Fibroblast of skin of right biceps (primary cell): Measurements from ENCODE around the gene ARMC7.
"Not testable (repeated sequence)": the region's sequence is repeated elsewhere in the genome, so short reads cannot be mapped to it uniquely, and the experiment has no call there.

Experiments
- DNase-seq: peaks from one replicate; pipeline ENCODE4 v3.0.0-alpha.2; 2013

Gene ARMC7

GRCh38 chr17:75130632-75131277 is 21.0 kb downstream of the ARMC7 start:
- peak; percentile 78 for DNase-seq

DNA sequence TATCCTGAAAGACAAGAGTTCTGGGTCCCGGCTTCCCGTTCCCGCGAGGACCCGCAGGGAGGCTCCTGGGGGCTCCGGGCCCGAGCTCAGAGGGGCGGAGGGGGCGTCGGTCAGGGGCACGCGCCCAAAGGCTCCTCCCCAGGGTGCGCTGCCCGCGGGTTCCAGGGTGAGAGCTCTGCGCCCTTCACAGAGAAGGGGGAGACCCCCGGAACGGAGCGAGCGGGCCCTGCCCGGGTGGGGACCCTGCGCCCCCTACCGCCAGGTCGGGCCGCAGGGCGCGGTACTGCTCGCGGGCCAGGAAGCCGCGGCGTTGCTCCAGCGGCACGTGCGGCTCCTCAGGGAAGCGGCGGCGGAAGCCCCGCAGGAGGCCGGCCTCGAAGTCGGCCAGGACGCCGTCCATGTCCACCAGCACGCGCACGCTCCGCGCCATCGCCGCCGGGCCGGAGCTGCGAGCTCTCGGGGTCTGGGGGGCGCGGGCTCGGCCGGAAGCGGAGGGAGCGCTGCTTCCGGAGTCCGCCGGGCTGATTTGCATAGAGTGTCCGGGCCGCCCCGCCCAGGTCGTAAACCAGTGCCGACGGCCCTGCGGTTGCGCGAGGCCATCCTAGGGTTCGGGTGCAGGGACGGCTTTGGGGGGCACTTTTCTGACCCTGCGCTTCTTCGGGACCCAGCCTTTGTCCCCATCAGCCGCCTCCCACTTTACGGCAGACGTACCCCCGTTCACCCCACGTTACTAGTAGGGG is 21.7 kb downstream of the ARMC7 start, which contains the start of gene NT5C:
NT5C (minus strand) TSS at position 465 of the 740 bp plus-strand sequence; CDS start at position 430, 35 bp downstream.
- peak; percentile 82 for DNase-seq

DNA sequence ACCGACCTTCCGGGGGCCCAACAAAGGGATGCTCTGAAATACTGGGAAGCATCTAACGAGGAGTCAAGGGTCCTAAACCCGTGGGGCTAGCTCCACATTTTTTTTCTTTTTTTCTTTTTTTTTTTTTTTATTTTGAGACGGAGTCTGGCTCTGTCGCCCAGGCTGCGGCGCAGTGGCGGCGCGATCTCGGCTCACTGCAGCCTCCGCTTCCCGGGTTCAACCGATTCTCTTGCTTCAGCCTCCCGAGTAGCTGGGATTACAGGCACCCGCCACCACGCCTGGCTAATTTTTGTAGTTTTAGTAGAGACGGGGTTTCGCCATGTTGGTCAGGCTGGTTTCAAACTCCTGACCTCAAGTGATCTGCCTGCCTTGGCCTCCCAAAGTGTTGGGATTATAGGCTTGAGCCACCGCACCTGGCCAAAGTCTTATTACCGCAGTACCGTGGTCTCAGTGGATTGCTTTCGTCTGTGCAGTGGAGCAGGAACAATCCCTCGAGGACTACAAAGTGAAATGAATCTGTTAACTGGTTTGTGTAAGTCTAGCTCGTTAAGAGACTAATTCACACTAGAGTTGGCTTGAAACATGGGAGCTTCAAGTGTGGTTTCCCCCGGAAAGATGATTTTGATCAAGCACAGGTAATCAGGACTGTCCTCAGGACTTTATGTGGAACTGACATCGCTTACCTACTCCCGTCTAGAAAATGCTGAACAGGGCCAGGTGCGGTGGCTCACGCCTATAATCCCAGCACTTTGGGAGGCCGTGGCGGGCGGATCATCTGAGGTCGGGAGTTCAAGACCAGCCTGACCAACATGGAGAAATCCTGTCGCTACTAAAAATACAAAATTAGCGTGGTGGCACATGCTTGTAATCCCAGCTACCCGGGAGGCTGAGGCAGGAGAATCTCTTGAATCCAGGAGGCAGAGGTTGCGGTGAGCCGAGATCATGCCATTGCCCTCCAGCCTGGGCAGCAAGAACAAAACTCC is 22.5 kb downstream of the ARMC7 start:
- DNase-seq = not testable (repeated sequence)

GRCh38 chr17:75133001-75133400 is 23.2 kb downstream of the ARMC7 start:
- peak; percentile 7 for DNase-seq

DNA sequence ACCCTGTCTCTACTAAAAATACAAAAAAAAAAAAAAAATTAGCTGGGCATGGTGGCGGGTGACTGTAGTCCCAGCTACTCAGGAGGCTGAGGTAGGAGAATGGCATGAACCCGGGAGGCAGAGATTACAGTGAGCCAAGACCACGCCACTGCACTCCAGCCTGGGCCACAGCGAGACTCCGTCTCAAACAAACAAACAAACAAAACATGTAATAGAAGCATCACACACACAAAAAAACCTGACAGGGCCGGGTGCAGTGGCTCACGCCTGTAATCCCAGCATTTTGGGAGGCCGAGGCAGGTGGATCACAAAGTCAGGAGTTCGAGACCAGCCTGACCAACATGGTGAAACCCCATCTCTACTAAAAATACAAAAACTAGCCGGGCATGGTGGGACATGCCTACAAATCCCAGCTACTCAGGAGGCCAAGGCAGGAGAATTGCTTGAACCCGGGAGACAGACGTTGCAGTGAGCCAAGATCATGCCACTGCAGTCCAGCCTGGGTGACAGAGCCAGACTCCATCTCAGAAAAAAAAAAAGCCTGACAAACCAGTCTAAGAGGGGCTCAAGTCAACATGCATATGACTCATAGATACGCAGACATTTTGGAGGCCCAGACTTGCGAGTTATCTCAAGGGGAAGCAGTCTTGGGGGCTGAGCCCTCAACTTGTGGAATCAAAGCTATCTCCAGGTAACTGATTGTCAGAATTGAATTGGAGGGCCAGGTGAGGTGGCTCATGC is 24.0 kb downstream of the ARMC7 start:
- DNase-seq = peak; percentile 26

DNA sequence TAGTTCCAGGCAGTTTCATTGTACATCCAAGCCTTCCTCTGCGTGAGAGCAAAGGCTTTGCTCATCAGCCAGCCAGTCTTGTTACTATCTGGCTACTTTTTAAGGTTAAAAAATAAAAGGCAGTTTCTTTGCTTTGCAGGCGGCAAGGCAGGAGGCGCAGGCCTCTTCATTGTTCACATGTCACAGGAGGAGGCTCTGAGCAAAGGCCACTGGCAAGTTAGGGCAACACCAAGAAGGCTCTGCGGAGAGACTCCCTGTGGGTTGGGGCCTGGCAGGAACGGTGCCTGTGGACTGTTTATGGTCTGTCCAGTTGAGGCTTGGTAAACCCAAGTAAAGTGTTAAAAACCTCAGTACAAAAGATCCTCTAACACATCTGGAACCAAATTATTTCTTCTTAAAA is 25.7 kb downstream of the ARMC7 start:
- no peak for DNase-seq

DNA sequence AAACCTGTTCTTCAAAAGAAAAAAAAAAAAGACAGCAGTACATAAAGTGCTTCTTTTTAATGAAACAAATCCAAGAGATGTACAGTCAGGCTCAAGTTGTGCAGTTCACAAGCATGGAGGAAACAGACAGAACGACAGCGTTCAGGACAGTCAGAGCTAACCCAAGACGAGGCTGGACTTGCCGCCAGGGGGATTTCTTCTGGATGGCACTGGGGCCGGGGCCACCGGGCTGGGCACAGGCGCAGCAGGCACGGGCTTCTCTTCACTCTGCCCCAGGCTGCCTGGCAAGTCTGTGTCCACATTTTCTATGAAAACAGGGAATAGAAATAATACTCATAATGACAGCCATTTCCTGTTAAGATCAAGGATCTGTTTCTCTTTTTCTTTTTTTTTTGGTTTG is 26.2 kb downstream of the ARMC7 start:
- no peak for DNase-seq

DNA sequence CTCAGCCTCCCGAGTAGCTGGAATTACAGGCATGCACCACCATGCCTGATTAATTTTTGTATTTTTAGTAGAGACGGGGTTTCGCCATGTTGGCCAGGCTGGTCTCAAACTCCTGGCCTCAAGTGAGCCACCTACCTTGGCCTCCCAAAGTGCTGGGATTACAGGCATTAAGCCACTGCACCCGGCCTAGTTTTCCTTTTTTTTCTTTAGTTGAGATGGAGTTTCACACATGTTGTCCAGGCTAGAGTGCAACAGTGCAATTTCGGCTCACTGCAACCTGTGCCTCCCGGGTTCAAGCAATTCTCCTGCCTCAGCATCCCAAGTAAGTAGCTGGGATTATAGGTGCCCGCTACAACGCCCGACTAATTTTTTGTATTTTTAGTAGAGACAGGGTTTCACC is 28.0 kb downstream of the ARMC7 start:
- DNase-seq = not testable (repeated sequence)

DNA sequence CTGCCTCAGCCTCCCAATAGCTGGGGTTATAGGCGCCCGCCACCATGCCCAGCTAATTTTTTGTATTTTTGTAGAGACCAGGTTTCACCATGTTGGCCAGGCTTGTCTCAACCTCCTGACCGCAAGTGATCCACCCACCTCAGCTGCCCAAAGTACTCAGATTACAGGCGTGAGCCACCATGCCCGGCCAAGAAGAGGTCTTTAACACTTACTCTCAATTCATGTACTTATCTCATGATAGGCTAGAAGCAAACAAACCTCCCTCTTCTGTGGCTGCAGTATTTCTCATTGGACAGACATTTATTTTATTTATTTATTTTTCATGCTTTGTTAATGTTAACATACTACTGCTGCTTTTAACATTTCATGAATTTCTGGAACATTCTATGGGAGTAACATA is 28.8 kb downstream of the ARMC7 start:
- no peak for DNase-seq

DNA sequence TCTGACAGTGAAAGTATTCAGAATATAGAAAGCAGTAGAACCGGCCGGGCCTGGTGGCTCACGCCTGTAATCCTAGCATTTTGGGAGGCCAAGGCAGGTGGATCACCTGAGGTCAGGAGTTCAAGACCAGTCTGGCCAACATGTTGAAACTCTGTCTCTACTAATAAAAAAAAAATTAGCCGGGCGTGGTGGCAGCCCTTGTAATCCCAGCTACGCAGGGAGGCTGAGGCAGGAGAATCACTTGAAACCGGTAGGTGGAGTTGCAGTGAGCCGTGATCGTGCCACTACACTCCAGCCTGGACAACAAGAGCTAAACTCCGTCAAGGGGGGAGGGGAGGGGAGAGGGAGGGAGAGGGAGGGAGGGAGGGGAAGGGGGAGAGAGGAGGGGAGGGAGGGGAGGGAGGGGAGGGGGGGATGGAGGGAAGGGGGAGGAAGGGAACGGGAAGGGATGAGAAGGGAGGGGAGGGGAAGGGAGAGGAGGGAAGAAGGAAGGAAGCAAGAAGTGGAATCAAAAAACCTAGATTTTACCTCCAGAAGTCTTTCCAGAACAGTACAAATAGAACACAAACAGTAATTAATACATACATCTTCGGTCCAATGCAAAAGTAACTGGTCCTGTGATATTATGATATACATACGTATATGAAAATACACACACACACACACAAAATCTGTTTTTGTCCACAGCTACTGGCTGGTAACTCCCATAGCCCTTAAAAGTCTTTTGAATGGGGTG is 32.6 kb downstream of the ARMC7 start:
- DNase-seq = no peak

DNA sequence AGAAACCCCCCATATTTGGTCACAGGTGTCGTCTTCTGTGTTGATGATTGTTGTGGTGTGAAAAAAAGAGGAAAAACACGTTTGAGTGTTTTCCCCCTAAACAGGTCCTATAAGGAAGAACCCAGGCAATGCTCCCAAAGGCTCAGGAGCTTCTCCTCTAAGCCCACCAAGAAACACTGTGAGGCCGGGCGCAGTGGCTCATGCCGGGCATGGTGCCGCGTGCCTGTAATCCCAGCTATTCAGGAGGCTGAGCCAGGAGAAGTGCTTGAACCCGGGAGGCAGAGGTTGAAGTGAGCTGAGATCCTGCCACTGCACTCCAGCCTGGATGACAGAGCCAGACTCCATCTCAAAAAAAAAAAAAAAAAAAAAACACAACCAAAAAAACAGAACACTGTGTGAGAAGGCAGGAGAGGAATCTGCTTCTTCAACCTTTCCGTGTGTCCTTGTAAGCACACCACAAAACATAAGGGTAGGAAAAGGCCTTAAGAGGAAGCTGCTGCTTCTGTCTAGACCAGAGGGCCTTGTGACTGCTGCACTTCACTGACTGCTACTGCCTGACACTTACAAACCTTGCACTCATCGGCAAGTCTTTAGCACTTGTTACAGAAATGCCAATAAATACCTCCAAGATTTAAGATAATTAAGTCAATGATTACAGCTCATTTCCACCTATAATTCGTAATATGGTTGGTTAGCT is 35.2 kb downstream of the ARMC7 start:
- no peak for DNase-seq

- DNase-seq = no peak
These were observed 36.8 kb downstream of the ARMC7 start for GRCh38 chr17:75146592-75146991.

DNA sequence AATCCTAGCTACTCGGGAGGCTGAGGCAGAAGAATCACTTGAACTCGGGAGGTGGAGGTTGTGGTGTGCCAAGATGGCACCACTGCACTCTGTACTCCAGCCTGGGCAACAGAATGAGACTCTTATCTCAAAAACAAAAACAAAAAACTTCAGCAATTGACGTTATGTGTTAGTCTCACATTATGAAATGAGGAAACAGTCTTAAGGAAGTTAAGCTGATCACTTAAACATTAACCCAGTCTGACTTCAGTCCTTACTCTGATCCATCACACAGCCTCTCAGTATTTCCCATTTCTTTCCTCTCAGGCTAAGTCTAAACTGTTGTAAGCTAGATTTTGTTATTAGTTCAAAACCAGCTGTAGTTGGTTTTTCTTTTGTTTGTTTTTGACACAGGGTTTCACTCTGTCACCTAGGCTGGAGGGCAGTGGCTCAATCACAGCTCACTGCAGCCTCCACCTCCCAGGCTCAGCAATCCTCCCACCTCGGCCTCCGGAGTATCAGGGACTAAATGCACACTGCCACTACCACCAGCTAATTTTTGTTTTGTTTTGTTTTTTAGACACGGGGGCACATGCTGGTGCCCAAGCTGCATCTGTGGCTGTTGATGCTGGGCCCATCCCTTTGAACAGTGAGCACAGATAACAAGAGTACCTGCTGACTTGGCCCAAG is 38.2 kb downstream of the ARMC7 start:
- DNase-seq = no peak

DNA sequence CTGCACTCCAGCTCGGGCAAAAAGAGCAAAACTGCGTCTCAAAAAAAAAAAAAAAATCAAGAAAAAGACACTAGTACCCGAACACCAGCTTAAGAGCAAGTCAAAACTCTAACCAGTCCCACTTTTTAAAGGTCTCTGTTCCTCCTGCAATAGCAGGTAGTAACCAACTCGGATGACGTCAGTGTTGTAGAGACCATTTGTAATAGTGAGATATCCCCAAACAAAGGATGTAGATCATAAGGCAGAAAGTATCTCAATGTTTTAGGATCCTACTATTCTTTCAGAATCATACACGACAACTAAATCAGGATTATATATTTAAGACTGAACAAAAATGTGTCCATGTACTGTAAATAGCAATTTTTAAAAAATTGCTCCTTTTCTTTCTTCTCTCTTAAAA is 42.2 kb downstream of the ARMC7 start:
- DNase-seq = peak; percentile 15

- DNase-seq = no peak
These were observed 42.8 kb downstream of the ARMC7 start for GRCh38 chr17:75152523-75152921.

DNA sequence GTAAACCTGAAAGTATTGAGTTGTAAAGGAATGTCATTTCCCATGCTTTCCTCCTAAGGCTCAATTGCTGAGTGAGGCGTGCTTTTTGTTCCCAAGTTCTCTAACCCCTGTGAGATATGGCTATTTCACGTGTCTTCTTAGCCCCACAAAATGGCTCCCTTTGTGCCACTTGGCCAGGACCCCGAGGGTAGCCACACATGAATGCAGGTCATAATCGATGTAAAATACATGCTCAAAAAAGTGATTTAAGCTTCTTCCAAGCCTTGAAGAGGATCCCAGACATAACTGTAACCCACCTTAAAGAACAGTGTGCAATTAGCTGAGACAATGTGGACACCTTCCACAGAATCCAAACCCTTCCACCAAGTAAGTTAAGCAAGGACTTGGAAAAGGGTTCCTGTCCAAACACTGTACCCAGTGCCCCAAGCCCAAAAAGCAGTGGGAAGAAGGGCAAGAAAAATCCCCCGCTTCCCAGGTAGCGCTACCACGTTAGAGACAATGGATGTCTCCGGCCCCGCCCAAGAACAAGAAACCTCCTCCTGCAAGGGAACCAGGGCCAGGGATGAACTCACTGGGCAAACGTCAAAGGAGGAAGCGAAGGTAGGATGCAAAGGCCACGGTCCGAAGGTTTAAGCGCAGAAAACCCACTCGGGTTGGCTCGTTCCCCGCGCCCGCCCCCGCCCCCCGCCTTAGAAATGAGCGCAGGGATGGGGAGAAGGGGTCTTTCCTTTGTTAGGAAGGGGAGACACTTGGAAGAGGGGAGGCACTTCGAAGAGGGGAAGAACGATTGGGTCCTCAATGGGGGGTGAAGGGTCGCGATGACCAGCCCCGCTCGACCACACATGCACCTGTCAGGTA is 43.4 kb downstream of the ARMC7 start:
- peak; percentile 26 for DNase-seq

GRCh38 chr17:75153780-75154194 is 44.0 kb downstream of the ARMC7 start:
- DNase-seq = peak; percentile 15

DNA sequence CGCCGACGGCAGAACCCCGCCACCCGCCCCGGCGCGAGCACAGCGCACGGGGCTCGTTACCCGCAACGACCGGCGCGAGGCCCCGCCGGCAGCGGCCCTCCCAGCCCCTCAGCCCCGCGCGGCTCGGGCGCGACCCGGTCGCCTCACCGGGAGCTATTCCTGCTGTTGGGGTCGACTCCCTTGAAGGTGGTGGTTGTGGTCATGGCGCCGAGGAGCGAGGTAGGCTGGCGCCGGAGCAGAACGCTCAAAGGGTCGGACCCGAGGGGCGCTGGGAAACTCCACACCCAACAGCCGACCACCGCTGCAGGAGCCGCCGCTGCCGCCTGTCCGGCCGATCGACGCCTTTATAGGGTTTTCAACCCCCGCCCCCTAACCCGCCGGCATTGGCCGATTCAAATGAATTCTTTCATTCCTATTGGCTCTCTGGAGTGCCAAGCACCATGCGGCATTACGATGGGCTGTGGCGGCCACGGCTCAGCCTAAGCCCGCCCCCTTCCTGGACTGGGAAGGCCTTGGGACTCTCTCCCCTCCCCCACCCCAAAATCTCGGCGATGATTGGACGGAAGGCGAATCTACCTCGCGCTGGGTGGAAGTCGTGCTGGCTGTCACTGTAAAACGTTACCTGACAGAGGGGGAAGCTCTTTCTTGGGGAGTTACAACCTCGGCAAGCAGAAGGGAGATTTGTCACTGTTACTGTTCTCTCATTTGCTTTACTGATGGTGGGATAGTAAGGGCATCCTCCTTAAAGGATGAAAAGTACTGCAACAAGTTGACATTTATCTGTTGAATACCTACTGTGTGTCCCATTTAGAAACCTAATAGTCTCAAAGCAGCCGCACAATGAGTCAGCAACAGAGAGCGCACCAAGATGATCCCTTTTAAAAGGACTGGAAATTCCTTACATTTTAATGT is 44.7 kb downstream of the ARMC7 start, which contains the start of gene JPT1:
JPT1 (minus strand) TSS at position 318 of the 912 bp plus-strand sequence; CDS start at position 203, 115 bp downstream.
- DNase-seq = peak; percentile 99
